ENCODE results near the gene AOPEP.

DNA sequence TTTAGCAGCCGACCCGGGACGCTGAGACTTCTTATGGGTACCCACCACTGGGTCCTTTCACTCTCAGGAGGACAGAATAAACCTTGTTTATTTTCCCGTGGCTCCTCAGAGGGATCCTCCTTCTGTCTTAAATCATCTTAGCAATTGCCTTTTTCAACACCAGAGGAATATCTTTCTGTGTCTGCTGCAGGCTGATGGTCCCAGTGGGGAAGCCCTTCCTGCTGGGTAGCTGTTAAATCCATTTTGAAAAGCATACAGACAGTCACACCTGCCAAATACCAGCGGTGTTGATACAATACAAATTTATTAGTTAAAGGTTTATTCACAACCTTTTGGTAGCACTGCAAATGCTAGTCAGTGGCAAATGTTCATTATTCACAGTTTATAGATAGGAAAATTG, 222.9 kb downstream of the AOPEP start:
- TF ChIP-seq, protein P1, sequence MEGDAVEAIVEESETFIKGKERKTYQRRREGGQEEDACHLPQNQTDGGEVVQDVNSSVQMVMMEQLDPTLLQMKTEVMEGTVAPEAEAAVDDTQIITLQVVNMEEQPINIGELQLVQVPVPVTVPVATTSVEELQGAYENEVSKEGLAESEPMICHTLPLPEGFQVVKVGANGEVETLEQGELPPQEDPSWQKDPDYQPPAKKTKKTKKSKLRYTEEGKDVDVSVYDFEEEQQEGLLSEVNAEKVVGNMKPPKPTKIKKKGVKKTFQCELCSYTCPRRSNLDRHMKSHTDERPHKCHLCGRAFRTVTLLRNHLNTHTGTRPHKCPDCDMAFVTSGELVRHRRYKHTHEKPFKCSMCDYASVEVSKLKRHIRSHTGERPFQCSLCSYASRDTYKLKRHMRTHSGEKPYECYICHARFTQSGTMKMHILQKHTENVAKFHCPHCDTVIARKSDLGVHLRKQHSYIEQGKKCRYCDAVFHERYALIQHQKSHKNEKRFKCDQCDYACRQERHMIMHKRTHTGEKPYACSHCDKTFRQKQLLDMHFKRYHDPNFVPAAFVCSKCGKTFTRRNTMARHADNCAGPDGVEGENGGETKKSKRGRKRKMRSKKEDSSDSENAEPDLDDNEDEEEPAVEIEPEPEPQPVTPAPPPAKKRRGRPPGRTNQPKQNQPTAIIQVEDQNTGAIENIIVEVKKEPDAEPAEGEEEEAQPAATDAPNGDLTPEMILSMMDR (IDR thresholded peaks at IDR 0.05), result no peak
- TF ChIP-seq POLR2A (IDR thresholded peaks at IDR 0.05), result no peak
- no peak for TF ChIP-seq POLR2AphosphoS5 (IDR thresholded peaks at IDR 0.05)

Measured in gastroesophageal sphincter (tissue), 3 donors.